Naive thymus-derived CD4-positive, alpha-beta T cell (primary cell): Measurements from ENCODE around the gene EDEM1. TPM values are rescaled to one million over a fixed set of nuclear protein-coding genes. Genes with fewer than 3 reads are reported as not detected.

Source experiments
- ATAC-seq: fragments of 150-1000 bp; cut with Tn5 transposase; 2 replicates; pipeline ENCODE4 v1.10.0; 2021; ENCODE audit warnings: mild to moderate bottlenecking, moderate library complexity
- CTCF ChIA-PET: fragments of 350-600 bp; sonication (Branson Sonifier 250); formaldehyde crosslinking; loops from one replicate; lab custom pipeline; 2021; ENCODE audit warnings: antibody characterized with exemption; lab: Charles Lee
- POLR2A ChIA-PET: fragments of 350-600 bp; sonication (Branson Sonifier 250); formaldehyde crosslinking; loops from one replicate; lab custom pipeline; 2021; ENCODE audit warnings: antibody characterized with exemption, inconsistent platforms; lab: Charles Lee
- DNase-seq, 9 donors: peaks; one replicate each; pipeline versions ENCODE4 v3.0.0 to v3.0.0-alpha.2; 2020 to 2022; ENCODE audit warnings: mixed read lengths in 1 of 9
- H3K27ac ChIP-seq: one replicate; pipeline ENCODE4 v1.7.0; 2013; ENCODE audit warnings: mild to moderate bottlenecking, low read depth, low read length, moderate library complexity
- H3K27me3 ChIP-seq, 2 donors: one replicate each; pipeline ENCODE4 v1.7.0; 2013; ENCODE audit warnings: low read length in 2 of 2, mild to moderate bottlenecking in 2 of 2, moderate library complexity in 2 of 2; ENCODE audit not compliant: control insufficient read depth in 2 of 2, insufficient read depth in 2 of 2
- H3K36me3 ChIP-seq, 3 experiments: 1 replicate in 2 of 3; 2 replicates in 1 of 3; pipeline ENCODE4 v1.7.0; 2013; ENCODE audit warnings: low read length in 3 of 3, mild to moderate bottlenecking in 3 of 3, moderate library complexity in 1 of 3; ENCODE audit not compliant: insufficient read depth in 3 of 3, control insufficient read depth in 2 of 3
- H3K4me1 ChIP-seq, 2 donors: one replicate each; pipeline ENCODE4 v1.7.0; 2013; ENCODE audit warnings: low read length in 2 of 2, mild to moderate bottlenecking in 2 of 2, moderate library complexity in 1 of 2; ENCODE audit not compliant: control insufficient read depth in 2 of 2, insufficient read depth in 2 of 2
- H3K4me3 ChIP-seq: 2 replicates; pipeline ENCODE4 v1.7.0; 2013; ENCODE audit warnings: mild to moderate bottlenecking, low read length
- H3K9me3 ChIP-seq, 3 experiments: 1 replicate in 2 of 3; 2 replicates in 1 of 3; pipeline ENCODE4 v1.7.0; 2013; ENCODE audit warnings: low read length in 3 of 3; ENCODE audit not compliant: control insufficient read depth in 2 of 3
- H3K27ac Mint-ChIP-seq, 9 donors: one replicate each; pipeline ENCODE4 v1.8.0; 2020 to 2022; ENCODE audit warnings: mixed read lengths in 9 of 9, mild to moderate bottlenecking in 8 of 9, moderate library complexity in 5 of 9, inconsistent platforms in 2 of 9
- H3K27me3 Mint-ChIP-seq, 5 donors: one replicate each; pipeline ENCODE4 v1.8.0; 2021 to 2022; ENCODE audit warnings: mixed read lengths in 5 of 5, mild to moderate bottlenecking in 1 of 5
- H3K36me3 Mint-ChIP-seq, 5 donors: one replicate each; pipeline ENCODE4 v1.8.0; 2020 to 2022; ENCODE audit warnings: mixed read lengths in 5 of 5, mild to moderate bottlenecking in 3 of 5, inconsistent platforms in 1 of 5
- H3K4me1 Mint-ChIP-seq, 7 donors: one replicate each; pipeline ENCODE4 v1.8.0; 2020 to 2022; ENCODE audit warnings: mixed read lengths in 7 of 7, mild to moderate bottlenecking in 3 of 7, inconsistent platforms in 1 of 7
- H3K4me3 Mint-ChIP-seq, 10 donors: one replicate each; pipeline ENCODE4 v1.8.0; 2020 to 2022; ENCODE audit warnings: mild to moderate bottlenecking in 10 of 10, mixed read lengths in 10 of 10, moderate library complexity in 6 of 10, inconsistent platforms in 2 of 10
- H3K9me3 Mint-ChIP-seq, 11 donors: one replicate each; pipeline ENCODE4 v1.8.0; 2020 to 2022; ENCODE audit warnings: mixed read lengths in 11 of 11, mild to moderate bottlenecking in 4 of 11, inconsistent platforms in 1 of 11, moderate library complexity in 1 of 11
- intact Hi-C, 2 donors: fragments of 100-400 bp; cut with micrococcal nuclease; formaldehyde crosslinking; loops; one replicate each; pipeline ENCODE4 v1.15.1; 2023
- microRNA-seq: library from miRNA; unstranded; fragments of <30 nt; microRNA quantifications from one replicate; pipeline ENCODE4 v1.2.0, GENCODE V29; 2022; ENCODE audit warnings: borderline microRNAs expressed
- polyA plus RNA-seq, 2 donors: library from polyadenylated mRNA; unstranded; fragments of 300-500 nt; fragmentation: Illumina TruSeq; gene quantifications; one replicate each; pipeline ENCODE4 v1.2.3, GENCODE V29; 2021
- total RNA-seq, 6 experiments: library from RNA in 5 of 6; stranded (reverse) in 5 of 6; gene quantifications; 1 replicate in 5 of 6; 2 replicates in 1 of 6; pipeline ENCODE4 v1.2.3 and lab custom pipeline; 2021 to 2026

Gene EDEM1
- total and polyA plus RNA-seq, 7 experiments from 2014 or later = 41.9 to 138 (median 107) TPM

DNA sequence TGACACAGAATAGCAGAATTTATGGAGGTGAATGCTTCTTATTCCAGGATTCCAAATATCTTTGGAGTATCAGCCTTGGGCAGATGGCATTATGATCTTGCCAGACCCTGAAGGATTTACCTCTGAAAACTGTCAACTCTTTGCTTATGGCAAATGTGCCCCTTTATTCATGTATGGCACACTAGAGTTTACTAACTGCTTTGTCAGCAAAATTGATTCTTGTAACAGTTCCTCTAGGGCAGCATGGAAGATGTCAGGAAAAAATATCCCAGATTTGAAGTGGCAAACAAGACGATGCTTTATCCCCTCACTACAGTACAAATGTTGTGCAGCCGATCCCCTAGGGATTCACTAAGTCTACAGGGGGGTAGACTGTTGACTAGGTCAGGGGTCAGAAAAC is 79.7 kb downstream of the EDEM1 start:
- POLR2A ChIA-PET = no interaction called here
- H3K27me3 Mint-ChIP-seq = peaks cover 0 to 2% (median 0%) of the 10 kb centered on the region in 5 donors

DNA sequence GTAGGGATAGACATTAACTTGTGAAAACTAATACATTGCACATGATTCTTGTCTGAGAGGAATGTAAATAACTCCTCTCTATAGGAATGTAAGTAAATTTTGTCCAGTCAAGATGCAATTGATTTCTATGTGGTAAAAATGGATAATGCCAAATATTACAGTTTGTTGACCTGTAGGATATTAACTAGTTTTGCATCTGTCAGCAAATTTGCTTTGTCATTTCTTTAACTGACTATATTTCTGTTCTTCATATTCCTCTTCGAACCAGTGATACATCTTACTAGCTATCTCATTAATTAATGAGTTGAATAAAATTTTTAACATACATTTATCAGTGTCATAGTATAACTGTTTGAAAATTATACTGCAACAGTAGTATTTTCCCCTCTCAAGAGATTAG is 80.4 kb downstream of the EDEM1 start:
- no peaks in the 10 kb centered on the region for H3K9me3 Mint-ChIP-seq
- DNase-seq (no peak), ATAC-seq (no peak)
- no peaks in the 10 kb centered on the region for H3K9me3 ChIP-seq
- no peaks in the 10 kb centered on the region for H3K27me3 ChIP-seq
- no peaks in the 10 kb centered on the region for H3K4me1 ChIP-seq
- H3K27me3 Mint-ChIP-seq = peaks cover 0 to 2% (median 0%) of the 10 kb centered on the region in 5 donors
- CTCF ChIA-PET = interaction anchor here (0.5 kb wide), 1 partner anchor 1533 kb away, joined by 4 read pairs; no protein-coding TSS in a partner anchor
- no peak overlapping the region for H3K4me3 Mint-ChIP-seq
- H3K36me3 Mint-ChIP-seq = no peaks in the 10 kb centered on the region
- no peak overlapping the region for H3K4me3 ChIP-seq
- H3K27ac Mint-ChIP-seq = no peak overlapping the region
- intact Hi-C loops = no loop called here
- no peaks in the 10 kb centered on the region for H3K36me3 ChIP-seq
- POLR2A ChIA-PET = no interaction called here
- no peaks in the 10 kb centered on the region for H3K4me1 Mint-ChIP-seq
- no peak overlapping the region for H3K27ac ChIP-seq

More for the DNA sequence above, 79.7 kb downstream of the EDEM1 start:
- Histone ChIP-seq H3K4me3 (no peak overlapping the region), H3K27me3 (no peaks in the 10 kb centered on the region), H3K9me3 (no peaks in the 10 kb centered on the region), H3K4me1 (no peaks in the 10 kb centered on the region), H3K27ac (no peak overlapping the region), H3K36me3 (no peaks in the 10 kb centered on the region)
- H3K27ac Mint-ChIP-seq = no peak overlapping the region
- no peak for DNase-seq
- no peaks in the 10 kb centered on the region for H3K9me3 Mint-ChIP-seq
- no peak for ATAC-seq
- H3K4me1 Mint-ChIP-seq = no peaks in the 10 kb centered on the region
- intact Hi-C loops = no loop called here
- no peak overlapping the region for H3K4me3 Mint-ChIP-seq
- CTCF ChIA-PET = no interaction called here
- H3K36me3 Mint-ChIP-seq = no peaks in the 10 kb centered on the region

Small RNA genes within 50 kb of the gene (microRNA-seq; reads per million reads assigned to microRNA genes)
- not detected for gene MIR4790

Other genes with a start within 250 kb of the EDEM1 start
- gene BHLHE40, start 208.3 kb upstream of the EDEM1 start, total RNA-seq = 100 to 1,000 TPM in 2 of 5 experiments, 10 to 100 TPM in 1, 1 to 10 TPM in 2; 3.9 to 383 (median 71.2) TPM
- gene BHLHE40, start 208.3 kb upstream of the EDEM1 start, polyA plus RNA-seq = 1 to 10 TPM in 1 of 2 donors, under 1 TPM in 1; 0.82 to 3.1 TPM
- 10 to 100 TPM; 43.7 to 61.6 (median 48.4) TPM for gene ARL8B, start 65.4 kb upstream of the EDEM1 start, total RNA-seq
- gene ARL8B, start 65.4 kb upstream of the EDEM1 start, polyA plus RNA-seq = 10 to 100 TPM; 43.7 to 66.1 TPM